ENCODE data around the gene RINT1.

Gene RINT1

DNA sequence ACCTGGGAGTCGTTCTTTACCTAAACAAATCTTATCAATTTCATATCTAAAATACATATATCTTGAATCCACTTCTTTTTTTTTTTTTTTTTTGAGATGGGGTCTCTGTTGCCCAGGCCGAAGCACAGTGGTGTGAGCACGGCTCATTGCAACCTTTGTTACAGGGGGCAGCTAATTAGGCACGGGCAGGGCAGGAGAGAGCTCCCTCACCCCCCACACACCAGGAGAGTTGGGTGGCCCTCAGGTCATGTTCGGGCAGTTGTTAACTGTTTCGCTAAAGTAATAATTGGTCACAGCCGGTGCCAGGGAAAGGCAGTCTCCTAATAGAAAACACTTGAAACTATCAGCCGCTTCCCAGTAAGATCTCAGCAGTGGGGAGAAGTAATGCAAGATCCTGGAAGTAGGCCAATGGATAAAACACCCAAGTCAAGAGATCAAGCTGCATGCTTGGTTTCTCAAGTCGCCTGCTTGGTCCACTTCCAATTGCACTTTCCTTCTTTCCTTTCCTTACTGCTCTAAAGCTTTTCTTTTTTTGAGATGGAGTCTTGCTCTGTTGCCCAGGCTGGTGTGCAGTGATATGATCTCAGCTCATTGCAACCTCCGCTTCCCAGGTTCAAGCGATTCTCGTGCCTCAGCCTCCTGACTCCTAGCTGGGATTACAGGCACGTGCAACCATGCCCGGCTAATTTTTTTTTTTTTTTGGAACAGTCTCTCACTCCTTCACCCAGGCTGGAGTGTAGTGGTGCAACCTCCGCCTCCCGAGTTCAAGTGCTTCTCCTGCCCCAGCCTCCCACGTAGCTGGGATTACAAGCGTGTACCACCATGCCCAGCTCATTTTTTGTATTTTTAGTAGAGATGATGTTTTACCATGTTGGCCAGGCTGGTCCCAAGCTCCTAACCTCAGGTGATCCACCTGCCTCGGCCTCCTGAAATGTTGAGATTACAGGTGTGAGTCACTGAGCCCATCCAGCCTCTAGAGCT lies 70.6 kb downstream of the RINT1 start:
- TF ChIP-seq, protein P1, sequence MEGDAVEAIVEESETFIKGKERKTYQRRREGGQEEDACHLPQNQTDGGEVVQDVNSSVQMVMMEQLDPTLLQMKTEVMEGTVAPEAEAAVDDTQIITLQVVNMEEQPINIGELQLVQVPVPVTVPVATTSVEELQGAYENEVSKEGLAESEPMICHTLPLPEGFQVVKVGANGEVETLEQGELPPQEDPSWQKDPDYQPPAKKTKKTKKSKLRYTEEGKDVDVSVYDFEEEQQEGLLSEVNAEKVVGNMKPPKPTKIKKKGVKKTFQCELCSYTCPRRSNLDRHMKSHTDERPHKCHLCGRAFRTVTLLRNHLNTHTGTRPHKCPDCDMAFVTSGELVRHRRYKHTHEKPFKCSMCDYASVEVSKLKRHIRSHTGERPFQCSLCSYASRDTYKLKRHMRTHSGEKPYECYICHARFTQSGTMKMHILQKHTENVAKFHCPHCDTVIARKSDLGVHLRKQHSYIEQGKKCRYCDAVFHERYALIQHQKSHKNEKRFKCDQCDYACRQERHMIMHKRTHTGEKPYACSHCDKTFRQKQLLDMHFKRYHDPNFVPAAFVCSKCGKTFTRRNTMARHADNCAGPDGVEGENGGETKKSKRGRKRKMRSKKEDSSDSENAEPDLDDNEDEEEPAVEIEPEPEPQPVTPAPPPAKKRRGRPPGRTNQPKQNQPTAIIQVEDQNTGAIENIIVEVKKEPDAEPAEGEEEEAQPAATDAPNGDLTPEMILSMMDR (conservative IDR thresholded peaks at IDR 0.05; ENCODE audit: low read depth, low read length) = no peak
- no peaks in the 10 kb centered on the region for H3K79me2 ChIP-seq (ENCODE audit: insufficient read depth, low read depth)

GRCh38 chr7:105610165-105610930 lies 78.3 kb downstream of the RINT1 start:
- TF ChIP-seq, protein P1 (conservative IDR thresholded peaks at IDR 0.05; ENCODE audit: low read depth, low read length) = no peak
- Histone ChIP-seq H3K4me3 (IDR thresholded peaks at IDR 0.05; ENCODE audit: insufficient read depth, low read depth, low read length) (no peak overlapping the region), H3K4me1 (ENCODE audit: low read depth, poor library complexity, severe bottlenecking) (no peaks in the 10 kb centered on the region), H4K20me1 (ENCODE audit: insufficient read depth) (no peaks in the 10 kb centered on the region), H3K9ac (no peak overlapping the region), H3K36me3 (ENCODE audit: insufficient read depth) (no peaks in the 10 kb centered on the region), H3K27me3 (ENCODE audit: insufficient read depth, low read depth) (no peaks in the 10 kb centered on the region), H3K27ac (no peak overlapping the region), H3K79me2 (ENCODE audit: insufficient read depth, low read depth) (no peaks in the 10 kb centered on the region), H3K4me2 (no peak overlapping the region), H2AFZ (ENCODE audit: low read depth) (no peak overlapping the region)

More for the DNA sequence above, 70.6 kb downstream of the RINT1 start:
- no peak overlapping the region for H3K27ac ChIP-seq
- H3K4me1 ChIP-seq (ENCODE audit: low read depth, poor library complexity, severe bottlenecking) = no peaks in the 10 kb centered on the region
- H3K36me3 ChIP-seq (ENCODE audit: insufficient read depth) = no peaks in the 10 kb centered on the region
- no peaks in the 10 kb centered on the region for H4K20me1 ChIP-seq (ENCODE audit: insufficient read depth)
- no peaks in the 10 kb centered on the region for H3K27me3 ChIP-seq (ENCODE audit: insufficient read depth, low read depth)
- no peak overlapping the region for H3K4me2 ChIP-seq
- H2AFZ ChIP-seq (ENCODE audit: low read depth) = no peak overlapping the region
- H3K4me3 ChIP-seq (IDR thresholded peaks at IDR 0.05; ENCODE audit: insufficient read depth, low read depth, low read length) = no peak overlapping the region
- no peak overlapping the region for H3K9ac ChIP-seq

DNA sequence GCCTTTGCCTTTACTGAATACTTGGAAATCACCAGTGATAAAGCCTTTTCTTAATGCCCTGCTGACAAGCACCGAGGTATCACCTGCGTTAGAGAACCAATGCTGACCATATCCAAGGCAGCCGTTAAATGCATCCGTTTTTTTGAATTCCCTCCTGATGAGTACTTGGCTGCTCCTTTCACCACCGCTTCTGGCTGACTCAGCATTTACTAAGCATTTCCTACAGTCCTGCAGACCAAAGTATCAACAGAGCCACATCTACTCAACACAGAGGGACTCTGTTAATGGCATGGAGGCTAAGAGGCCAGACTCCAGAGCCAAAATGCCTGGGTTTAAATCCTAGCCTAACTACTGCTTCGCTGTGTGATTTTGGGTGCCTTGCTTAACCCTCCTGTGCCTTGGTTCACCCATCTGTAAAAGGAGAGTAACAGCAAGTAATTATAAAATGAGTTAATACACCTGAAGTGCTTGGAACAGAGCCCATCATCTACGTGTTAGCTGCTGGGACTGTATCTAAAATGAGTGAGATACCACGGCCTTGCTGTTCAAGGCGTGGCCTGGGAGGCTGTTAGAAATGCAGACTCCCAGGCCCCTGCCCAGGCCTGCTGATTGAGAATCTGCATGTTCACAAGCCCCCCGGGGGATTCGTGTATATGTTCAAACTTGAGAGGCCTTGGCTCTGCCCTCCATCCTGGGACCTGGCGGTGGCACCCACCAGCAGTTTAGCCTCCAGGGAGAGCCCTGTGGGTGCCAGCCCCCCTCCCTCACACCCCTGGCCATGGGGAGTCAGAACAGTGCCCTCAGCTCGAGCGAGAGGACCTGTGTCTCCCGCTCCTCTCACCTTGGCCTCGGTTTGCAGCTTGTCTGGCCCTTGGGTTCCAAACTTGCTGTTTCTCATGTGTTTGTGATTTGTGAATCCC lies 80.1 kb downstream of the RINT1 start:
- H3K4me3 ChIP-seq (IDR thresholded peaks at IDR 0.05; ENCODE audit: insufficient read depth, low read depth, low read length) = no peak overlapping the region
- no peak overlapping the region for H3K27ac ChIP-seq
- H3K36me3 ChIP-seq (ENCODE audit: insufficient read depth) = no peaks in the 10 kb centered on the region
- TF ChIP-seq, protein P1 (conservative IDR thresholded peaks at IDR 0.05; ENCODE audit: low read depth, low read length) = no peak
- H3K79me2 ChIP-seq (ENCODE audit: insufficient read depth, low read depth) = no peaks in the 10 kb centered on the region
- H2AFZ ChIP-seq (ENCODE audit: low read depth) = no peak overlapping the region
- no peak overlapping the region for H3K9ac ChIP-seq
- no peaks in the 10 kb centered on the region for H4K20me1 ChIP-seq (ENCODE audit: insufficient read depth)
- H3K4me1 ChIP-seq (ENCODE audit: low read depth, poor library complexity, severe bottlenecking) = peaks cover under 1% of the 10 kb centered on the region
- H3K27me3 ChIP-seq (ENCODE audit: insufficient read depth, low read depth) = no peaks in the 10 kb centered on the region
- no peak overlapping the region for H3K4me2 ChIP-seq

DNA sequence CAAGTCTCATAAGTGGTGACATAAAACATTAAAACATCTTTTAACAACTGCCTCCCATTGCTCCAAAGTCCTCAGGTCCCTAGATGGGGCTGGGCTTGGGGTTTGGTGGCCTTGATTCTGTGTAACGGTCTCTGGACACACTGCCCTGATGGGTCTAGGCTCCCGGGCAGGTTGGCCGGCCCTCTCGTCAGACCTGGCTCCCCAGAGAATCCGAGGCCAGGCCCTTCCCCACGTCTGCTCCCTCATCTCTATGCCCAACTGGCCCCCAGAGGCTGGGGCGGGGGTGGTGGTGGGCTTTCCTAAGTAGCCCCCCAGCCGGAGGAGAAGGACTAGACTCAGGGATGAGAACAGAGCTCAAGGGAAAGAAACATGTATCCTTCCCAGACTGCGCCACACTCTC lies 80.8 kb downstream of the RINT1 start:
- Histone ChIP-seq H3K27ac (no peak overlapping the region), H3K4me3 (IDR thresholded peaks at IDR 0.05; ENCODE audit: insufficient read depth, low read depth, low read length) (no peak overlapping the region), H3K4me1 (ENCODE audit: low read depth, poor library complexity, severe bottlenecking) (peaks cover 7% of the 10 kb centered on the region), H3K4me2 (no peak overlapping the region), H4K20me1 (ENCODE audit: insufficient read depth) (no peaks in the 10 kb centered on the region), H2AFZ (ENCODE audit: low read depth) (no peak overlapping the region), H3K9ac (no peak overlapping the region), H3K27me3 (ENCODE audit: insufficient read depth, low read depth) (no peaks in the 10 kb centered on the region), H3K79me2 (ENCODE audit: insufficient read depth, low read depth) (no peaks in the 10 kb centered on the region), H3K36me3 (ENCODE audit: insufficient read depth) (no peaks in the 10 kb centered on the region)
- TF ChIP-seq, protein P1 (conservative IDR thresholded peaks at IDR 0.05; ENCODE audit: low read depth, low read length) = no peak
